Measurements from ENCODE around the gene CETP. TPM values are rescaled to one million over a fixed set of nuclear protein-coding genes. Genes with fewer than 3 reads are reported as not detected.

CETP gene
- total and polyA plus RNA-seq, 9 of the 15 experiments (the other 6 are each of a cell fraction or from before 2014, with no cell fraction given), result 0.07 to 0.11 TPM; not detected in 7

DNA sequence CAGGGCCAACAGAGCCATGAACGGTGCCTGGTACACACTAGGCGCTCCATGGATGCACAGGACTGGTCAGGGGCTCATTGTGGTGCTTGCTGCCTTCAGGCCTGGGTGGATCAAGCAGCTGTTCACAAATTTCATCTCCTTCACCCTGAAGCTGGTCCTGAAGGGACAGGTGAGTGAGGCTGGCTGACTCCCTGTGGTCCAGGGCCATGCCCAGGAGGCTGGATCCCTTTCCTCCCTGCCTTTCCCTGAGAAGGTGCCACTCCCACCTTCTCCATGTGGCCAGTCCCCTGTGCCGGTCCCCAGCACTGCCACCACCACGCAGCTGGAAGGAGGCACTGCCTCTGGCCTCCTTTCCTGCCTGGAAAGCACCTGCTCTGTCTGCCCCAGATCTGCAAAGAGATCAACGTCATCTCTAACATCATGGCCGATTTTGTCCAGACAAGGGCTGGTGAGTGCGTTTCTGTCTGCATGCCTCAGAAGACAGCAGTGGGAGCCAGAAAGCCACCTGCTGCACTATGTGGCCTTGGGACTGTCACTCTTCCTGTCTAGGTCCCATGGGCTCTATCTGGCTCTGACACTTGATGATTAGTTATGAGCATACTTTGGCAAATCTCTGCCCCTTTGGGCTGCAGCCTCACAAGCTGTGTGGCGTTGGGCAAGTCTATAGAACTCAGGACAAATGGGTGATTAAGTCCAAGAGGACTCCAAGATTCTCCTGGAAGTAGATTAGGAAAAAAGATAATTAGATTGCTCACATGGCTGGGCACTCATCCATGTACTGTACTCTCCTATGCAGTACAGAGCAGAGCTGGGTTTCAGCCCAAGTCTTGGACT, 9.4 kb downstream of the CETP start:
- ChIA-PET CTCF (ENCODE audit: low intra/inter-chr PET ratio) (no interaction called here), POLR2A (interaction anchor here (0.6 to 1.4 kb wide), 4 partner anchors 9 to 198 kb away, joined by 4 to 7 read pairs (median 4); partner anchors contain the start of gene CETP)
- H3K9me1 ChIP-seq (ENCODE audit: control insufficient read depth, insufficient read depth, low read length), result no peaks in the 10 kb centered on the region
- 2% methylated on average over 8 of the region's 8 CpGs for WGBS (ENCODE audit: insufficient coverage, low coverage, missing lambda C conversion rate)
- in situ Hi-C loops (cut with MboI) (no loop called here), intact Hi-C loops (cut with micrococcal nuclease) (no loop called here)
- H3K4me2 ChIP-seq (ENCODE audit: insufficient read depth, low read length), result no peak overlapping the region
- FAIRE-seq (no peak), ATAC-seq (no peak), DNase-seq (ENCODE audit: extremely low read depth in 1 of 4, low spot score in 3 of 4) (no peak)
- peaks cover 21 to 45% of the 10 kb centered on the region in 2 experiments; a peak in 4 of 5 replicates for H3K27me3 ChIP-seq (ENCODE audit: control insufficient read depth in 2 of 2, insufficient read depth in 2 of 2, low read length in 2 of 2)
- H3K27ac ChIP-seq (ENCODE audit: extremely low read depth, low read depth, low read length), result no peak overlapping the region
- H4K20me1 ChIP-seq (replicated peaks; ENCODE audit: control insufficient read depth, insufficient read depth, low read length), result no peaks in the 10 kb centered on the region
- no peak overlapping the region for H3K9ac ChIP-seq (ENCODE audit: insufficient read depth in 1 of 2, low read depth in 2 of 2, low read length in 2 of 2)
- H2AFZ ChIP-seq (ENCODE audit: low read depth, low read length), result no peak overlapping the region
- H3K79me2 ChIP-seq (ENCODE audit: control insufficient read depth, insufficient read depth, low read length), result no peaks in the 10 kb centered on the region
- H3K9me3 ChIP-seq (replicated peaks; ENCODE audit: control insufficient read depth, insufficient read depth, low read depth, low read length), result peaks cover 2% of the 10 kb centered on the region; the same call in 1 of the 2 replicates
- no TSS peak for BruUV-seq (replicated peaks)
- H3K4me3 ChIP-seq, result no peak overlapping the region
- H3K36me3 ChIP-seq (ENCODE audit: control insufficient read depth, insufficient read depth, low read length), result no peaks in the 10 kb centered on the region
- H3K4me1 ChIP-seq (replicated peaks in 1 of 2; ENCODE audit: control insufficient read depth in 2 of 2, insufficient read depth in 2 of 2, low read length in 2 of 2), result peaks cover 0 to 5% of the 10 kb centered on the region in 2 experiments; a peak in 3 of 5 replicates
- TF ChIP-seq, protein P1, sequence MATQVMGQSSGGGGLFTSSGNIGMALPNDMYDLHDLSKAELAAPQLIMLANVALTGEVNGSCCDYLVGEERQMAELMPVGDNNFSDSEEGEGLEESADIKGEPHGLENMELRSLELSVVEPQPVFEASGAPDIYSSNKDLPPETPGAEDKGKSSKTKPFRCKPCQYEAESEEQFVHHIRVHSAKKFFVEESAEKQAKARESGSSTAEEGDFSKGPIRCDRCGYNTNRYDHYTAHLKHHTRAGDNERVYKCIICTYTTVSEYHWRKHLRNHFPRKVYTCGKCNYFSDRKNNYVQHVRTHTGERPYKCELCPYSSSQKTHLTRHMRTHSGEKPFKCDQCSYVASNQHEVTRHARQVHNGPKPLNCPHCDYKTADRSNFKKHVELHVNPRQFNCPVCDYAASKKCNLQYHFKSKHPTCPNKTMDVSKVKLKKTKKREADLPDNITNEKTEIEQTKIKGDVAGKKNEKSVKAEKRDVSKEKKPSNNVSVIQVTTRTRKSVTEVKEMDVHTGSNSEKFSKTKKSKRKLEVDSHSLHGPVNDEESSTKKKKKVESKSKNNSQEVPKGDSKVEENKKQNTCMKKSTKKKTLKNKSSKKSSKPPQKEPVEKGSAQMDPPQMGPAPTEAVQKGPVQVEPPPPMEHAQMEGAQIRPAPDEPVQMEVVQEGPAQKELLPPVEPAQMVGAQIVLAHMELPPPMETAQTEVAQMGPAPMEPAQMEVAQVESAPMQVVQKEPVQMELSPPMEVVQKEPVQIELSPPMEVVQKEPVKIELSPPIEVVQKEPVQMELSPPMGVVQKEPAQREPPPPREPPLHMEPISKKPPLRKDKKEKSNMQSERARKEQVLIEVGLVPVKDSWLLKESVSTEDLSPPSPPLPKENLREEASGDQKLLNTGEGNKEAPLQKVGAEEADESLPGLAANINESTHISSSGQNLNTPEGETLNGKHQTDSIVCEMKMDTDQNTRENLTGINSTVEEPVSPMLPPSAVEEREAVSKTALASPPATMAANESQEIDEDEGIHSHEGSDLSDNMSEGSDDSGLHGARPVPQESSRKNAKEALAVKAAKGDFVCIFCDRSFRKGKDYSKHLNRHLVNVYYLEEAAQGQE (IDR thresholded peaks at IDR 0.05; ENCODE audit: borderline replicate concordance), result no peak
- TF ChIP-seq, protein P1 (CRISPR knock-in tag; IDR thresholded peaks at IDR 0.05; ENCODE audit: low read depth), result no peak
- TF ChIP-seq NCOA4 (IDR thresholded peaks at IDR 0.05; ENCODE audit: partially characterized antibody), result no peak
- TF ChIP-seq FOSL1 (tag; conservative IDR thresholded peaks at IDR 0.05), result no peak
- TF ChIP-seq, protein P2, sequence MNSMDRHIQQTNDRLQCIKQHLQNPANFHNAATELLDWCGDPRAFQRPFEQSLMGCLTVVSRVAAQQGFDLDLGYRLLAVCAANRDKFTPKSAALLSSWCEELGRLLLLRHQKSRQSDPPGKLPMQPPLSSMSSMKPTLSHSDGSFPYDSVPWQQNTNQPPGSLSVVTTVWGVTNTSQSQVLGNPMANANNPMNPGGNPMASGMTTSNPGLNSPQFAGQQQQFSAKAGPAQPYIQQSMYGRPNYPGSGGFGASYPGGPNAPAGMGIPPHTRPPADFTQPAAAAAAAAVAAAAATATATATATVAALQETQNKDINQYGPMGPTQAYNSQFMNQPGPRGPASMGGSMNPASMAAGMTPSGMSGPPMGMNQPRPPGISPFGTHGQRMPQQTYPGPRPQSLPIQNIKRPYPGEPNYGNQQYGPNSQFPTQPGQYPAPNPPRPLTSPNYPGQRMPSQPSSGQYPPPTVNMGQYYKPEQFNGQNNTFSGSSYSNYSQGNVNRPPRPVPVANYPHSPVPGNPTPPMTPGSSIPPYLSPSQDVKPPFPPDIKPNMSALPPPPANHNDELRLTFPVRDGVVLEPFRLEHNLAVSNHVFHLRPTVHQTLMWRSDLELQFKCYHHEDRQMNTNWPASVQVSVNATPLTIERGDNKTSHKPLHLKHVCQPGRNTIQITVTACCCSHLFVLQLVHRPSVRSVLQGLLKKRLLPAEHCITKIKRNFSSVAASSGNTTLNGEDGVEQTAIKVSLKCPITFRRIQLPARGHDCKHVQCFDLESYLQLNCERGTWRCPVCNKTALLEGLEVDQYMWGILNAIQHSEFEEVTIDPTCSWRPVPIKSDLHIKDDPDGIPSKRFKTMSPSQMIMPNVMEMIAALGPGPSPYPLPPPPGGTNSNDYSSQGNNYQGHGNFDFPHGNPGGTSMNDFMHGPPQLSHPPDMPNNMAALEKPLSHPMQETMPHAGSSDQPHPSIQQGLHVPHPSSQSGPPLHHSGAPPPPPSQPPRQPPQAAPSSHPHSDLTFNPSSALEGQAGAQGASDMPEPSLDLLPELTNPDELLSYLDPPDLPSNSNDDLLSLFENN (IDR thresholded peaks at IDR 0.05; ENCODE audit: low read depth in 2 of 2, low read length in 2 of 2), result no peak
- TF ChIP-seq ZNF766 (CRISPR knock-in tag; conservative IDR thresholded peaks at IDR 0.05), result no peak
- TF ChIP-seq SLC30A9 (CRISPR knock-in tag; IDR thresholded peaks at IDR 0.05), result no peak
- no peak for TF ChIP-seq FOXK1 (CRISPR knock-in tag; IDR thresholded peaks at IDR 0.05; ENCODE audit: borderline replicate concordance)
- TF ChIP-seq SAP30 (IDR thresholded peaks at IDR 0.05; ENCODE audit: borderline replicate concordance, insufficient read depth, low read depth, low read length, poor library complexity, severe bottlenecking), result no peak

All from K562 (cell line).